ENCODE results near the gene CTNNA1.

CTNNA1 gene

GRCh38 chr5:138875946-138876345 is 122.7 kb downstream of the CTNNA1 start:
- peaks cover 0 to 36% (median 14%) of the 10 kb centered on the region in 5 donors for H3K4me1 ChIP-seq (ENCODE audit: control insufficient read depth in 5 of 5, insufficient read depth in 5 of 5, low read length in 5 of 5)
- no peaks in the 10 kb centered on the region for H3K27me3 ChIP-seq (ENCODE audit: control insufficient read depth in 5 of 5, insufficient read depth in 4 of 5, low read length in 5 of 5)
- H3K36me3 ChIP-seq (ENCODE audit: control insufficient read depth in 5 of 5, insufficient read depth in 5 of 5, low read length in 5 of 5), result no peaks in the 10 kb centered on the region
- H3K9ac ChIP-seq (ENCODE audit: low read length in 5 of 5), result no peak overlapping the region
- no peaks in the 10 kb centered on the region for H3K9me3 ChIP-seq (ENCODE audit: control insufficient read depth in 5 of 5, low read length in 5 of 5)
- no peak overlapping the region for H3K4me3 ChIP-seq (ENCODE audit: low read depth in 1 of 5, low read length in 5 of 5)
- H3K27ac ChIP-seq (ENCODE audit: low read depth, low read length), result no peak overlapping the region

- Histone ChIP-seq H3K9me3 (ENCODE audit: control insufficient read depth in 5 of 5, low read length in 5 of 5) (no peaks in the 10 kb centered on the region), H3K36me3 (ENCODE audit: control insufficient read depth in 5 of 5, insufficient read depth in 5 of 5, low read length in 5 of 5) (no peaks in the 10 kb centered on the region), H3K9ac (ENCODE audit: low read length in 5 of 5) (no peak overlapping the region), H3K4me1 (ENCODE audit: control insufficient read depth in 5 of 5, insufficient read depth in 5 of 5, low read length in 5 of 5) (peaks cover 0 to 32% (median 14%) of the 10 kb centered on the region in 5 donors), H3K27me3 (ENCODE audit: control insufficient read depth in 5 of 5, insufficient read depth in 4 of 5, low read length in 5 of 5) (no peaks in the 10 kb centered on the region), H3K4me3 (ENCODE audit: low read depth in 1 of 5, low read length in 5 of 5) (no peak overlapping the region), H3K27ac (ENCODE audit: low read depth, low read length) (no peak overlapping the region)
Observed at GRCh38 chr5:138876811-138877210, 123.6 kb downstream of the CTNNA1 start.

- H3K27ac ChIP-seq (ENCODE audit: low read depth, low read length), result no peak overlapping the region
- no peaks in the 10 kb centered on the region for H3K36me3 ChIP-seq (ENCODE audit: control insufficient read depth in 5 of 5, insufficient read depth in 5 of 5, low read length in 5 of 5)
- H3K4me1 ChIP-seq (ENCODE audit: control insufficient read depth in 5 of 5, insufficient read depth in 5 of 5, low read length in 5 of 5), result peaks cover 0 to 29% (median 14%) of the 10 kb centered on the region in 5 donors
- H3K27me3 ChIP-seq (ENCODE audit: control insufficient read depth in 5 of 5, insufficient read depth in 4 of 5, low read length in 5 of 5), result no peaks in the 10 kb centered on the region
- H3K9ac ChIP-seq (ENCODE audit: low read length in 5 of 5), result no peak overlapping the region
- no peaks in the 10 kb centered on the region for H3K9me3 ChIP-seq (ENCODE audit: control insufficient read depth in 5 of 5, low read length in 5 of 5)
- H3K4me3 ChIP-seq (ENCODE audit: low read depth in 1 of 5, low read length in 5 of 5), result no peak overlapping the region
Observed at GRCh38 chr5:138878437-138879235, 125.4 kb downstream of the CTNNA1 start.

- Histone ChIP-seq H3K4me3 (ENCODE audit: low read depth in 1 of 5, low read length in 5 of 5) (no peak overlapping the region), H3K27ac (ENCODE audit: low read depth, low read length) (no peak overlapping the region), H3K36me3 (ENCODE audit: control insufficient read depth in 5 of 5, insufficient read depth in 5 of 5, low read length in 5 of 5) (peaks cover 11 to 24% (median 12%) of the 10 kb centered on the region in 5 donors), H3K4me1 (ENCODE audit: control insufficient read depth in 5 of 5, insufficient read depth in 5 of 5, low read length in 5 of 5) (peaks cover 0 to 5% (median 0%) of the 10 kb centered on the region in 5 donors), H3K27me3 (ENCODE audit: control insufficient read depth in 5 of 5, insufficient read depth in 4 of 5, low read length in 5 of 5) (no peaks in the 10 kb centered on the region), H3K9me3 (ENCODE audit: control insufficient read depth in 5 of 5, low read length in 5 of 5) (no peaks in the 10 kb centered on the region), H3K9ac (ENCODE audit: low read length in 5 of 5) (no peak overlapping the region)
Observed at GRCh38 chr5:138883211-138883610, 130.0 kb downstream of the CTNNA1 start.

- no peak overlapping the region for H3K9ac ChIP-seq (ENCODE audit: low read length in 5 of 5)
Observed at GRCh38 chr5:138884094-138884493, 130.9 kb downstream of the CTNNA1 start.

GRCh38 chr5:138884554-138884953 is 131.3 kb downstream of the CTNNA1 start:
- Histone ChIP-seq H3K36me3 (ENCODE audit: control insufficient read depth in 5 of 5, insufficient read depth in 5 of 5, low read length in 5 of 5) (peaks cover 21 to 28% (median 25%) of the 10 kb centered on the region in 5 donors), H3K27ac (ENCODE audit: low read depth, low read length) (no peak overlapping the region), H3K9me3 (ENCODE audit: control insufficient read depth in 5 of 5, low read length in 5 of 5) (no peaks in the 10 kb centered on the region), H3K4me1 (ENCODE audit: control insufficient read depth in 5 of 5, insufficient read depth in 5 of 5, low read length in 5 of 5) (peaks cover 0 to 3% (median 0%) of the 10 kb centered on the region in 5 donors), H3K27me3 (ENCODE audit: control insufficient read depth in 5 of 5, insufficient read depth in 4 of 5, low read length in 5 of 5) (no peaks in the 10 kb centered on the region), H3K4me3 (ENCODE audit: low read depth in 1 of 5, low read length in 5 of 5) (no peak overlapping the region), H3K9ac (ENCODE audit: low read length in 5 of 5) (no peak overlapping the region)

More at GRCh38 chr5:138884094-138884493, 130.9 kb downstream of the CTNNA1 start:
- Histone ChIP-seq H3K9me3 (ENCODE audit: control insufficient read depth in 5 of 5, low read length in 5 of 5) (no peaks in the 10 kb centered on the region), H3K4me3 (ENCODE audit: low read depth in 1 of 5, low read length in 5 of 5) (no peak overlapping the region), H3K27me3 (ENCODE audit: control insufficient read depth in 5 of 5, insufficient read depth in 4 of 5, low read length in 5 of 5) (no peaks in the 10 kb centered on the region), H3K27ac (ENCODE audit: low read depth, low read length) (no peak overlapping the region), H3K4me1 (ENCODE audit: control insufficient read depth in 5 of 5, insufficient read depth in 5 of 5, low read length in 5 of 5) (peaks cover 0 to 3% (median 0%) of the 10 kb centered on the region in 5 donors), H3K36me3 (ENCODE audit: control insufficient read depth in 5 of 5, insufficient read depth in 5 of 5, low read length in 5 of 5) (peaks cover 17 to 27% (median 20%) of the 10 kb centered on the region in 5 donors)

- H3K27ac ChIP-seq (ENCODE audit: low read depth, low read length), result no peak overlapping the region
- no peaks in the 10 kb centered on the region for H3K27me3 ChIP-seq (ENCODE audit: control insufficient read depth in 5 of 5, insufficient read depth in 4 of 5, low read length in 5 of 5)
- H3K9ac ChIP-seq (ENCODE audit: low read length in 5 of 5), result no peak overlapping the region
- H3K9me3 ChIP-seq (ENCODE audit: control insufficient read depth in 5 of 5, low read length in 5 of 5), result peaks cover 0 to 9% (median 2%) of the 10 kb centered on the region in 5 donors
- H3K36me3 ChIP-seq (ENCODE audit: control insufficient read depth in 5 of 5, insufficient read depth in 5 of 5, low read length in 5 of 5), result peaks cover 39 to 53% (median 43%) of the 10 kb centered on the region in 5 donors
- H3K4me1 ChIP-seq (ENCODE audit: control insufficient read depth in 5 of 5, insufficient read depth in 5 of 5, low read length in 5 of 5), result no peaks in the 10 kb centered on the region
- no peak overlapping the region for H3K4me3 ChIP-seq (ENCODE audit: low read depth in 1 of 5, low read length in 5 of 5)
Observed at GRCh38 chr5:138889994-138890393, 136.8 kb downstream of the CTNNA1 start.

GRCh38 chr5:138890644-138891043 is 137.4 kb downstream of the CTNNA1 start:
- H3K4me1 ChIP-seq (ENCODE audit: control insufficient read depth in 5 of 5, insufficient read depth in 5 of 5, low read length in 5 of 5), result no peaks in the 10 kb centered on the region
- H3K27ac ChIP-seq (ENCODE audit: low read depth, low read length), result no peak overlapping the region
- H3K4me3 ChIP-seq (ENCODE audit: low read depth in 1 of 5, low read length in 5 of 5), result no peak overlapping the region
- H3K9ac ChIP-seq (ENCODE audit: low read length in 5 of 5), result no peak overlapping the region
- peaks cover 0 to 9% (median 2%) of the 10 kb centered on the region in 5 donors for H3K9me3 ChIP-seq (ENCODE audit: control insufficient read depth in 5 of 5, low read length in 5 of 5)
- peaks cover 39 to 53% (median 43%) of the 10 kb centered on the region in 5 donors for H3K36me3 ChIP-seq (ENCODE audit: control insufficient read depth in 5 of 5, insufficient read depth in 5 of 5, low read length in 5 of 5)
- H3K27me3 ChIP-seq (ENCODE audit: control insufficient read depth in 5 of 5, insufficient read depth in 4 of 5, low read length in 5 of 5), result no peaks in the 10 kb centered on the region

GRCh38 chr5:138895918-138896317 is 142.7 kb downstream of the CTNNA1 start:
- Histone ChIP-seq H3K9me3 (ENCODE audit: control insufficient read depth in 5 of 5, low read length in 5 of 5) (no peaks in the 10 kb centered on the region), H3K4me3 (ENCODE audit: low read depth in 1 of 5, low read length in 5 of 5) (no peak overlapping the region), H3K27me3 (ENCODE audit: control insufficient read depth in 5 of 5, insufficient read depth in 4 of 5, low read length in 5 of 5) (no peaks in the 10 kb centered on the region), H3K36me3 (ENCODE audit: control insufficient read depth in 5 of 5, insufficient read depth in 5 of 5, low read length in 5 of 5) (peaks cover 4 to 32% (median 8%) of the 10 kb centered on the region in 5 donors), H3K9ac (ENCODE audit: low read length in 5 of 5) (no peak overlapping the region), H3K27ac (ENCODE audit: low read depth, low read length) (no peak overlapping the region), H3K4me1 (ENCODE audit: control insufficient read depth in 5 of 5, insufficient read depth in 5 of 5, low read length in 5 of 5) (peaks cover 0 to 20% (median 6%) of the 10 kb centered on the region in 5 donors)

- Histone ChIP-seq H3K4me3 (ENCODE audit: low read depth in 1 of 5, low read length in 5 of 5) (no peak overlapping the region), H3K27me3 (ENCODE audit: control insufficient read depth in 5 of 5, insufficient read depth in 4 of 5, low read length in 5 of 5) (no peaks in the 10 kb centered on the region), H3K36me3 (ENCODE audit: control insufficient read depth in 5 of 5, insufficient read depth in 5 of 5, low read length in 5 of 5) (peaks cover 3 to 34% (median 9%) of the 10 kb centered on the region in 5 donors), H3K4me1 (ENCODE audit: control insufficient read depth in 5 of 5, insufficient read depth in 5 of 5, low read length in 5 of 5) (peaks cover 0 to 32% (median 6%) of the 10 kb centered on the region in 5 donors), H3K9ac (ENCODE audit: low read length in 5 of 5) (no peak overlapping the region), H3K27ac (ENCODE audit: low read depth, low read length) (no peak overlapping the region), H3K9me3 (ENCODE audit: control insufficient read depth in 5 of 5, low read length in 5 of 5) (no peaks in the 10 kb centered on the region)
Observed at GRCh38 chr5:138898299-138898698, 145.1 kb downstream of the CTNNA1 start.
